ENCODE results near the gene ZNF814. TPM values are rescaled to one million over a fixed set of nuclear protein-coding genes. Genes with fewer than 3 reads are reported as not detected.
"Not testable (repeated sequence)": the region's sequence is repeated elsewhere in the genome, so short reads cannot be mapped to it uniquely, and the experiment has no call there.

ZNF814 gene
- total and polyA plus RNA-seq, 3 experiments from 2014 or later, result 21.2 to 38.7 (median 38.5) TPM

DNA sequence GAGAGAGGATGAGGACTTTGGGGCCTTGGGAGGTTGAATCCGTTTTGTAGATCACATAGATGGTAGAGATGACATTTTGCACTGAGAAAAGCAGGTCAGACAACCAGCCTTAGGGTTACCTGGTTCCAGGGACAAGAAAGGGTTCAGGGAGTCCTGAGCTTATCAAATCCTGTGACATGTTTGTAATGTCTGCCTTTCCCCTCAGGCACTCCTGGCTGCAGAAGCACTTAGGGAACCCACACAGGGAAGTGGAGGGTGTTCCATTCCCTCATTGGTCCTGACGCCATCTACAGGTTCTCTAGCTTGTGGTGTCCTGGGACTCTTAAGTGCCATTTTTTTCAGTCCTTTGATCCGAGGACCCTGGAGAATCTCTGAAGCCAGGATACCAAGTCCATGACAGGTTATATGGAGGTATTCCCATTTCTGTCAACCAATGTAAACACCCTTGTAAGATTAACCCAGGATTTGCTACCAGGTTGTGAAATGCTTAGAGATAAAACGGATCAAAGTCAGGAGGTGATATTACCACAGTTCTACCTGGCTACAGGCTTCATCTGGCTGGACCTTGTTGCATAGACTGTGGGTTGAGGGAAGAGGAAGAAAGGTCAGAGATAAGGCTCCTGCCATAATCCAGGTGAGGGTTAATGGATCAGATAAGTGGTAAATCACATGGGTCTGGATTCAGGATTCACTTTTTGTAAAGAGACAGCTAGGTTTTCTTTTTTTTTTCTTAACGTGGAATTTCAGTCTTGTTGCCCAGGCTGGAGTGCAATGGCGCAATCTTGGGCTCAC, 36.8 kb downstream of the ZNF814 start:
- H3K27ac Mint-ChIP-seq, result peak overlapping the region in 7 of 8 donors; percentile 19 to 72 (median 36)
- peak overlapping the region in 4 of 7 donors; percentile 40 to 54 (median 44) for H3K4me3 Mint-ChIP-seq
- ChIA-PET POLR2A (interaction anchor here (0.6 kb wide), 2 partner anchors 14 to 1537 kb away, joined by 6 to 7 read pairs; partner anchors contain the start of gene ZSCAN5A), CTCF (interaction anchor here (0.7 kb wide), 1 partner anchor 429 kb away, joined by 3 read pairs; no protein-coding TSS in a partner anchor)
- peaks cover 0 to 22% (median 9%) of the 10 kb centered on the region in 5 donors for H3K9me3 Mint-ChIP-seq
- H3K9me3 ChIP-seq (ENCODE audit: low read length); H3K4me3 ChIP-seq (ENCODE audit: low read length); H3K36me3 ChIP-seq (ENCODE audit: insufficient read depth, low read length); H3K27me3 ChIP-seq (ENCODE audit: insufficient read depth, low read length, poor library complexity, severe bottlenecking); H3K27ac ChIP-seq (ENCODE audit: low read depth, low read length); H3K27me3 Mint-ChIP-seq; DNase-seq: not testable (repeated sequence)
- peaks cover 27 to 40% (median 38%) of the 10 kb centered on the region in 3 donors for H3K4me1 Mint-ChIP-seq
- H3K36me3 Mint-ChIP-seq, result peaks cover 24 to 53% (median 38%) of the 10 kb centered on the region in 3 donors
- peaks cover 16% of the 10 kb centered on the region for H3K4me1 ChIP-seq (ENCODE audit: insufficient read depth, low read length)

- Mint-ChIP-seq H3K27ac (peak overlapping the region; percentile 93 to 98 (median 96)), H3K36me3 (peaks cover 19 to 42% (median 24%) of the 10 kb centered on the region in 3 donors), H3K9me3 (peaks cover 0 to 12% (median 6%) of the 10 kb centered on the region in 5 donors), H3K4me3 (peak overlapping the region; percentile 91 to 99 (median 95)), H3K27me3 (no peaks in the 10 kb centered on the region), H3K4me1 (peaks cover 27 to 39% (median 38%) of the 10 kb centered on the region in 3 donors)
- Histone ChIP-seq H3K27me3 (ENCODE audit: insufficient read depth, low read length, poor library complexity, severe bottlenecking) (no peaks in the 10 kb centered on the region), H3K9me3 (ENCODE audit: low read length) (no peaks in the 10 kb centered on the region), H3K4me3 (ENCODE audit: low read length) (peak overlapping the region; percentile 87), H3K4me1 (ENCODE audit: insufficient read depth, low read length) (peaks cover 16% of the 10 kb centered on the region), H3K36me3 (ENCODE audit: insufficient read depth, low read length) (peaks cover 3% of the 10 kb centered on the region), H3K27ac (ENCODE audit: low read depth, low read length) (peak overlapping the region; percentile 90)
- POLR2A ChIA-PET, result interaction anchor here (1.1 kb wide), 1 partner anchor 266 kb away, joined by 3 read pairs; the partner anchor contains the start of gene ZIK1
- CTCF ChIA-PET, result no interaction called here
- no peak for DNase-seq
Observed at GRCh38 chr19:57850553-57851017, 38.3 kb downstream of the ZNF814 start.

GRCh38 chr19:57849666-57850473, 39.0 kb downstream of the ZNF814 start, which contains the start of gene ZNF587:
Gene ZNF587 (plus strand): TSS chr19:57849859. CDS start chr19:57850039, 180 bp downstream.
- H3K27ac Mint-ChIP-seq, result peak within 1 kb of the TSS; percentile 93 to 98 (median 96)
- H3K4me1 Mint-ChIP-seq, result peaks cover 27 to 39% (median 38%) of the 10 kb centered on the region in 3 donors
- H3K9me3 Mint-ChIP-seq; CTCF ChIA-PET; H3K27me3 Mint-ChIP-seq; H3K9me3 ChIP-seq (ENCODE audit: low read length); H3K27me3 ChIP-seq (ENCODE audit: insufficient read depth, low read length, poor library complexity, severe bottlenecking); H3K36me3 ChIP-seq (ENCODE audit: insufficient read depth, low read length): not testable (repeated sequence)
- peak within 1 kb of the TSS; percentile 90 for H3K27ac ChIP-seq (ENCODE audit: low read depth, low read length)
- H3K4me1 ChIP-seq (ENCODE audit: insufficient read depth, low read length), result peaks cover 16% of the 10 kb centered on the region
- peak; percentile 74 to 91 (median 84) for DNase-seq
- peaks cover 16 to 43% (median 18%) of the 10 kb centered on the region in 3 donors for H3K36me3 Mint-ChIP-seq
- peak within 1 kb of the TSS; percentile 87 for H3K4me3 ChIP-seq (ENCODE audit: low read length)
- H3K4me3 Mint-ChIP-seq, result peak within 1 kb of the TSS; percentile 91 to 99 (median 95)
- POLR2A ChIA-PET, result interaction anchor here (0.8 to 1.1 kb wide), 5 partner anchors 31 to 460 kb away, joined by 3 to 8 read pairs (median 3); partner anchors contain the start of genes ZIK1, ZNF154, ZNF417 and ZNF548

- POLR2A ChIA-PET, result interaction anchor here (0.8 to 1.1 kb wide), 5 partner anchors 30 to 460 kb away, joined by 3 to 8 read pairs (median 3); partner anchors contain the start of genes ZIK1, ZNF154, ZNF417 and ZNF548
- H3K36me3 ChIP-seq (ENCODE audit: insufficient read depth, low read length); H3K27ac ChIP-seq (ENCODE audit: low read depth, low read length); H3K27me3 ChIP-seq (ENCODE audit: insufficient read depth, low read length, poor library complexity, severe bottlenecking); H3K9me3 ChIP-seq (ENCODE audit: low read length); H3K4me3 ChIP-seq (ENCODE audit: low read length); H3K27me3 Mint-ChIP-seq; H3K9me3 Mint-ChIP-seq; DNase-seq; CTCF ChIA-PET: not testable (repeated sequence)
- Mint-ChIP-seq H3K36me3 (peaks cover 13 to 44% (median 16%) of the 10 kb centered on the region in 3 donors), H3K27ac (peak overlapping the region; percentile 93 to 98 (median 96)), H3K4me1 (peaks cover 27 to 39% (median 38%) of the 10 kb centered on the region in 3 donors), H3K4me3 (peak overlapping the region; percentile 91 to 99 (median 95))
- H3K4me1 ChIP-seq (ENCODE audit: insufficient read depth, low read length), result peaks cover 16% of the 10 kb centered on the region
Observed at GRCh38 chr19:57849162-57849665, 39.6 kb downstream of the ZNF814 start.

GRCh38 chr19:57847164-57847563, 41.7 kb downstream of the ZNF814 start:
- H3K27ac ChIP-seq (ENCODE audit: low read depth, low read length); H3K4me3 ChIP-seq (ENCODE audit: low read length); H3K9me3 Mint-ChIP-seq; H3K9me3 ChIP-seq (ENCODE audit: low read length); H3K27me3 ChIP-seq (ENCODE audit: insufficient read depth, low read length, poor library complexity, severe bottlenecking); H3K27ac Mint-ChIP-seq; DNase-seq; POLR2A ChIA-PET; CTCF ChIA-PET; H3K27me3 Mint-ChIP-seq; H3K36me3 ChIP-seq (ENCODE audit: insufficient read depth, low read length): not testable (repeated sequence)
- peaks cover 20 to 31% (median 30%) of the 10 kb centered on the region in 3 donors for H3K4me1 Mint-ChIP-seq
- peaks cover 16% of the 10 kb centered on the region for H3K4me1 ChIP-seq (ENCODE audit: insufficient read depth, low read length)
- H3K4me3 Mint-ChIP-seq, result peak overlapping the region in 1 of 7 donors; percentile 37
- peaks cover 0 to 41% (median 9%) of the 10 kb centered on the region in 3 donors for H3K36me3 Mint-ChIP-seq

DNA sequence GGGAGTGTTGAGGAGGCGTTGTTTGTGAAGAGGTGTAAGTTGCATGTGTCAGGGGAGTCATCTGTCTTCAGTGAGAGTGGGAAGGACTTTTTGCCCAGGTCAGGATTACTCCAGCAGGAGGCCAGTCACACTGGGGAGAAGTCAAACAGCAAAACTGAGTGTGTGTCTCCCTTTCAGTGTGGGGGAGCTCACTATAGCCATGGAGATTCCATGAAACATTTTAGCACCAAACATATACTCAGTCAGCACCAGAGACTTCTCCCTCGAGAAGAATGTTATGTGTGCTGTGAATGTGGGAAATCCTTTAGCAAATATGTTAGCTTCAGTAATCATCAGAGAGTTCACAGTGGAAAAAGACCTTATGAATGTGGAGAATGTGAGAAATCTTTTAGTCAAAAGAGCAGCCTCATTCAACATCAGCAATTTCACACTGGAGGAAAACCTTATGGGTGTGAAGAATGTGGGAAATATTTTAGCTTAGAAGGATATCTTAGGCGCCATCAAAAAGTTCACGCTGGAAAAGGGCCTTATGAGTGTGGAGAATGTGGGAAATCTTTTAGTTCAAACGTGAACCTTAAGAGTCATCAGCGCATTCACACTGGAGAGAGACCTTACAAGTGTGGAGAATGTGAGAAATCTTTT, 47.6 kb downstream of the ZNF814 start:
- H3K27ac ChIP-seq (ENCODE audit: low read depth, low read length), result no peak overlapping the region
- no peak overlapping the region for H3K27ac Mint-ChIP-seq
- H3K9me3 ChIP-seq (ENCODE audit: low read length), result no peaks in the 10 kb centered on the region
- H3K27me3 ChIP-seq (ENCODE audit: insufficient read depth, low read length, poor library complexity, severe bottlenecking), result no peaks in the 10 kb centered on the region
- CTCF ChIA-PET, result no interaction called here
- peaks cover 4 to 65% (median 10%) of the 10 kb centered on the region in 3 donors for H3K36me3 Mint-ChIP-seq
- no peak for DNase-seq
- no peak overlapping the region for H3K4me3 ChIP-seq (ENCODE audit: low read length)
- no peaks in the 10 kb centered on the region for H3K27me3 Mint-ChIP-seq
- no peaks in the 10 kb centered on the region for H3K9me3 Mint-ChIP-seq
- no peak overlapping the region for H3K4me3 Mint-ChIP-seq
- H3K36me3 ChIP-seq (ENCODE audit: insufficient read depth, low read length), result no peaks in the 10 kb centered on the region
- no peaks in the 10 kb centered on the region for H3K4me1 ChIP-seq (ENCODE audit: insufficient read depth, low read length)
- POLR2A ChIA-PET, result no interaction called here
- peaks cover 9 to 18% (median 9%) of the 10 kb centered on the region in 3 donors for H3K4me1 Mint-ChIP-seq

DNA sequence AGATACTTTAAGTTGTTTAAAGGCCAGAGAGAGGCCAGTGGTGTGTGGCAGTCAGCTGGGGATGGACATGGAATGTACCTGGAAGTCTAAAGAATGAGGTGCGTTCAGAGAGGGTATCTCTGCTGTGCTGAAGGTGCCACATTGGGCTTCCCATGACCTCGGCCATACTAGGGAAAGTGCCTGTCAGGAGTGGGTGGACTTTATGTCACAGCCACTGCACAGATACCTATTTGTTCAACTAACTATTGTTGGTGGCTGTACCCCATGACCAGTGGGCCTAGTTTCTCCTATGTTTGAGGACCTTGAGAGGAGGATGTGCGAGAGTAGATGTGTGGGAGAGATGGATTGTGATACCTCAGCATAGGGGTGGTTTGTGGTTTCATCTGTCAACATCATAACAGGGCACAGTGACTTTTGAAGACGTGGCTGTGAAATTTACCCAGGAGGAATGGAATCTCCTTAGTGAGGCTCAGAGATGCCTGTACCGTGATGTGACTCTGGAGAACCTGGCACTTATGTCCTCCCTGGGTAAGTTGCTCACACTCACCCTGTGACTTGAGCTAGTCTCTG, 50.1 kb downstream of the ZNF814 start:
- H3K4me1 ChIP-seq (ENCODE audit: insufficient read depth, low read length); H3K9me3 ChIP-seq (ENCODE audit: low read length); H3K27ac ChIP-seq (ENCODE audit: low read depth, low read length); POLR2A ChIA-PET; H3K27me3 ChIP-seq (ENCODE audit: insufficient read depth, low read length, poor library complexity, severe bottlenecking); DNase-seq; CTCF ChIA-PET; H3K9me3 Mint-ChIP-seq; H3K27me3 Mint-ChIP-seq; H3K36me3 ChIP-seq (ENCODE audit: insufficient read depth, low read length); H3K4me3 Mint-ChIP-seq; H3K4me3 ChIP-seq (ENCODE audit: low read length): not testable (repeated sequence)
- Mint-ChIP-seq H3K27ac (peak overlapping the region in 6 of 8 donors; percentile 39 to 86 (median 70)), H3K36me3 (peaks cover 4 to 52% (median 7%) of the 10 kb centered on the region in 3 donors), H3K4me1 (peaks cover 9 to 18% (median 9%) of the 10 kb centered on the region in 3 donors)
